GM21825 (cell line): ENCODE measurements around the gene ARPC1A.
"Not testable (repeated sequence)": the region's sequence is repeated elsewhere in the genome, so short reads cannot be mapped to it uniquely, and the experiment has no call there.

Experiments used
- ATAC-seq: cut with Tn5 transposase; IDR thresholded peaks from one replicate; pipeline ENCODE4 v1.9.1; 2021; ENCODE audit warnings: mild to moderate bottlenecking, moderate library complexity; ENCODE audit not compliant: unreplicated experiment

Gene ARPC1A

GRCh38 chr7:99325592-99326407, at the start of gene ARPC1A:
Gene ARPC1A, plus strand, starts transcription at chr7:99325898. Its CDS starts 7,456 bp downstream, at chr7:99333354.
- ATAC-seq = peak; percentile 86

GRCh38 chr7:99278180-99278579, 47.5 kb upstream of the ARPC1A start:
- ATAC-seq = no peak

GRCh38 chr7:99284165-99284564, 41.5 kb upstream of the ARPC1A start:
- ATAC-seq = not testable (repeated sequence)

GRCh38 chr7:99287779-99288534, 37.7 kb upstream of the ARPC1A start:
- no peak for ATAC-seq

GRCh38 chr7:99289185-99289584, 36.5 kb upstream of the ARPC1A start:
- no peak for ATAC-seq

GRCh38 chr7:99290148-99290547, 35.5 kb upstream of the ARPC1A start:
- ATAC-seq = not testable (repeated sequence)

GRCh38 chr7:99290980-99291607, 34.6 kb upstream of the ARPC1A start:
- no peak for ATAC-seq

- ATAC-seq = no peak
Measured at GRCh38 chr7:99292127-99292526, 33.6 kb upstream of the ARPC1A start.

GRCh38 chr7:99293167-99293566, 32.5 kb upstream of the ARPC1A start:
- ATAC-seq = no peak

GRCh38 chr7:99293650-99294049, 32.0 kb upstream of the ARPC1A start:
- no peak for ATAC-seq

GRCh38 chr7:99296471-99296870, 29.2 kb upstream of the ARPC1A start:
- no peak for ATAC-seq

GRCh38 chr7:99301496-99301895, 24.2 kb upstream of the ARPC1A start:
- no peak for ATAC-seq

- ATAC-seq = no peak
Measured at GRCh38 chr7:99305473-99306260, 20.0 kb upstream of the ARPC1A start.

- no peak for ATAC-seq
Measured at GRCh38 chr7:99308461-99309074, 17.1 kb upstream of the ARPC1A start.

GRCh38 chr7:99309111-99309510, 16.6 kb upstream of the ARPC1A start:
- no peak for ATAC-seq

- ATAC-seq = no peak
Measured at GRCh38 chr7:99310004-99310403, 15.7 kb upstream of the ARPC1A start.

- no peak for ATAC-seq
Measured at GRCh38 chr7:99311702-99312101, 14.0 kb upstream of the ARPC1A start.

GRCh38 chr7:99312316-99313203, 13.1 kb upstream of the ARPC1A start:
- no peak for ATAC-seq

GRCh38 chr7:99313204-99313573, 12.5 kb upstream of the ARPC1A start:
- ATAC-seq = no peak
